NCI-H82 treated with DMSO at 0.1 percent for 48 hours (cell line): Measurements from ENCODE around the gene FHAD1.

Experiments used
- DNase-seq: peaks from one replicate; lab custom pipeline; 2025; ENCODE audit not compliant: unreplicated experiment; lab: John Stamatoyannopoulos, UW

FHAD1 gene

GRCh38 chr1:15324869-15325335 lies 77.9 kb downstream of the FHAD1 start:
- no peak for DNase-seq

GRCh38 chr1:15325375-15326085 lies 78.5 kb downstream of the FHAD1 start:
- no peak for DNase-seq

- DNase-seq = no peak
Observed at GRCh38 chr1:15326691-15327588, 79.9 kb downstream of the FHAD1 start.

- no peak for DNase-seq
Observed at GRCh38 chr1:15328351-15329103, 81.5 kb downstream of the FHAD1 start.

DNA sequence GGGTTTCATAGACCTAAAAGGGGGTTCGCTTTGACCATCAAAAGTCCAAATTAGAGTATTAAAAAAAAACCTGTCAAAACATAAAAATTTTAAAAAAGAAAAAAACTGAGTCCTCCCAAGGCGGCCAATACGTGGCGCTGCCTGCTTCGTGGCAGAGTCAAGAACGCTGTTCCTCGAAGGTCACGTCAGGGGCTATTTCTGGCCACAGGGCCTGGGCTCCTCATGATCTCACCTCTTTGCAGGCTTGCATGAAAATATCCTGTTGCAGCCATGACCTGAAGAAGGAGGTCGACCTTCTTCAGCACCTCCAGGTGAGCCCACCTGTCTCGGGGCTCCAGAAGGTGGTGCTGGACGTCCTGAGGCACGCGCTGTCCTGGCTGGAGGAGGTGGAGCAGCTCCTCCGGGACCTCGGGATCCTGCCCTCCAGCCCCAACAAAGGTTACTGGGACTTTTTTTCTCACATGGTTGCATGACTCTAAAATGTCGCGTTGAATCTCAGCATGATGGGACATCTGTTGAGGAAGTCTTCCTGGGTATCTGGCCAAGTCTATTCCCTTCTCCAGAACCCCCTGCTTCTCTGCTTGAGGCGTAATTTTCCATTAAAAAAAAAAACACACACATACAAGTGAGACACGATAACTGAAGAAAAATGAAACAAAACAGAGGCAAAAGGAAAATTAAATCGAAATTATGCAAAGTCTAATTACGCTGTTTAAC lies 82.2 kb downstream of the FHAD1 start:
- DNase-seq = no peak

GRCh38 chr1:15330028-15330427 lies 83.0 kb downstream of the FHAD1 start:
- DNase-seq = no peak

DNA sequence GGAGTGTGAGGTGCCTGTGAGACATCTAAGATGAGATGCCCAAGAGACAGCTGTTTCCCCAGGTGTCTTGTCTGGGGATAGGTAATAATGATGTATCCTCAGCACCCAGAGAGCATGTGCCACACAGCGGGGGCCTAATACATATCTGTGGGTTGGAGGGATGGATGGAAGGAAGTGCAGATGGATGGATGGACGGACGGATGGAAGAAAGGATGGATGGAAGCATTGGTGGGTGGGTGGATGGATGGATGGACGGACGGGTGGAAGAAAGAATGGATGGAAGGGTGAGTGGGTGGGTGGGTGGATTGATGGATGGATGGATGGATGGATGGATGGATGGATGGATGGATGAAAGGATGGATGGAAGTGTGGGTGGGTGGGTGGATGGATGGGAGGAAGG lies 84.2 kb downstream of the FHAD1 start:
- DNase-seq = no peak

- no peak for DNase-seq
Observed at GRCh38 chr1:15331734-15332133, 84.7 kb downstream of the FHAD1 start.

DNA sequence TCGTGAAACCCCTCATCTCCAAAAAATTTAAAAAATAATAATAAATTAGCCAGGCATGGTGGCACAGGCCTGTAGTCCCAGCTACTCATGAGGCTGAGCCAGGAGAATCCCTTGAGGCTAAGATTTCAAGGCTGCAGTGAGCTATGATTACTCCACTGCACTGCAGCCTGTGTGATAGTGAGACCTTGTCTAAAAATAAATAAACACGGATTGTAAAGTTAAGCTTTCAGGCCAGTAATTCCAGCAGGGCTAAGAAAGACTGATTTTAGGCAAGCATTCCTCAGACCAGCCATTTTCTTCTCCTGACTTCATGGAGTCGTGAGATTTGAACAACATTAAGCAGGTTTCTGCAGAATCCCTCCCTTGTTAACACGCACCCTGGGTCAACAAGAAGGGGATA lies 85.5 kb downstream of the FHAD1 start:
- DNase-seq = no peak

DNA sequence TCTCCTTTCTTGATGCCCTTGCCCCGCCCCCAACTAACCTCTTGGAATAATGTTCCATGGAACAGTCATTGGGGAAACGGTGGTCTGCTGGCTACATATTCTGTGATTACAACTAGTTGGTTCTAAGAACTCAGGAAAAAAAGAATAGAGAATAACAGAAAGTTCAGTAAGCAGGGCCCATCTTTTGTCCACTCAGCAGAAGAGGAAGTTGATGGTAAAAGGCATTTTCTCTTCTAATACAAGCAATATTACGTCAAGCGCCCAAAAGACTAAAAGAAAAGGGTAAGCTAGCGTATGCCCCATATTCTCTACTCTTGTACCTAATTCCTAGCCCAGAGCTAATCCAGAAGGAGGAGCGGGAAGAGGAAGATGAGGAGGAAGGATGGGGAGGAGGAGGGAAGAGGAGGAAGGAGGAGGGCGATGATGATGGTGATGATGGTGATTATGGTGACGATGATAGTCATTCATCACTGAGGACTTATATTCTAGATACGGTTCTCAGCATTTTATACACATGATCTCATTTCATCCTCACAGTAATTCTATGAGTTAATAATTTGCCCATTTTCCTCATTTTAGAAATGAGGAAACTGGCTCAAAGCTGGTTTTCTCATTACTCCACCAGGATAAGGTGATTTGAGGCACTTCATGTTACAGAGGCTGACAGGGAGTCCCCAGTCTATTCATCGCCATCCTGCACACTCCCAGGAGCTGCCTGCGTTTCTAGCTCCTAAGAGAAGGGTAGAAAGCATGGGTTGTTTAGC lies 86.1 kb downstream of the FHAD1 start:
- DNase-seq = no peak

GRCh38 chr1:15334995-15335394 lies 88.0 kb downstream of the FHAD1 start:
- no peak for DNase-seq

DNA sequence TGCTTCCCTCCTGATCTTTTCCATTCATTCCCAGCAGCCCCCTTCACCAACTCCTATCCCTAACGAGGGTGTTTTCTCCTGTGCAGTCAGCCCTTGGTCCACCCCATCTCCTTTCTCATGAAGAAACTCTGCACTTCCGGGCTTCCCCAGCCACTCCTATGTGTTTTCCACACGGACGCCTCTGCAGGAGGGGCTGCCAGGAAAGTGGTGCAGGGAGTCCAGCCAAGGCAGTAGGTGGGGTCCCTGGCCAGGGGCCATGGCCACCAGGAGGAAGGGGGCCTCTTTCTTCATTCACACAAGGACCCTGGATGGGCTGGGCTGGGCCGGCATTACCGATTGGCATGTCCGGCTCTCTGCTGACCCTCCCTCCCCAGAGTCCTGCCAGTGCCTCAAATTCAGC lies 89.8 kb downstream of the FHAD1 start:
- no peak for DNase-seq

DNA sequence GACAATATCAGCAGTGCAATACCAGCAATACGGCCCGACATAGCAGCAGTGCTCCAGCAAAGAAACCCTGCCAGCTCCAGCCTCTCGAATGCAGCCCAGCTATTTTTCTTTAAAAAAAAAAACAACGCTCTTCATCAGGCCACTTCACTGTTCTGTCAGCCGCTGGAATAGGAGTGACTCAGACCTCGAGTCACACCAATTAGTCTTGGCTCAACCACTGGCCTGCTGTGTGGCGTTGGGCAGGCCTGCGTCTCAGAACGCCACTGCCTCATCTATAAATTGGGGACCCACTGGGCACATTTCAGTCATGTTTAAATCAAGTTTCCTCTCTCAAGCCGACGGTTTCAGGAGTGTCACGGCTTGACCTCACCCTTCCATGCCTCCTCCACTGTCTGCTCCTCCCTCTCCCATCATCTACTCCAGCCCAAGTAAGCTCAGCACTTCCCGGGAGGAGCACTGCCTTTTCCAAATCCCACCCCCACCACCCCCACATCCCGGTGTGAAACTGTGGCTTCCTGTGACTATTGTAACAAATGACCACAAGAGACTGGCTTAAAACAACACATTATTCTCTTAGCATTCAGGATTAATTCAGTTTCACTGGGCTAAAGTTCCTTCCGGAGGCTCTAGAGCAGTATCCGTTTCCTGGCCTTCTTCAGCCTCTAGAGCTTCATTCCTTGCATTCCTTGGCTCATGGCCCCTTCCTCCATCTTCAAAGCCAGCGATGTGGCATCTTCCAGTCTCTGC lies 90.8 kb downstream of the FHAD1 start:
- no peak for DNase-seq

DNA sequence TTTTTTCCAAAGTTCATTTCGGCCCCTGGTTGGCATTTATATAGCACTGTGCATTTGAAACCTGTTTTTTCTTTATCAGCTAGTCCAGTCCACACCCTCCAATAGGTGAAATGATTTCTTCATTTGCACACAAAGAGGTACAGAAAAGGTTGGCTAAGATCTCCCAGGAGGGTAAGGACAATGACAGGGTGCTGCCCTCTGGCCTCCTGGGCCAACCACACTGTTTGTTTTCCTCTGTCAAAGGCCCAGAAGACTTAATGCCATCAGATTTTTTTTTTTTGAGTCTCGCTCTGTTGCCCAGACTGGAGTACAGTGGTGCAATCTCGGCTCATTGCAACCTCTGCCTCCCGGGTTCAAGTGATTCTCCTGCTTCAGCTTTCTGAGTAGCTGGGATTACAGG lies 92.5 kb downstream of the FHAD1 start:
- no peak for DNase-seq

DNA sequence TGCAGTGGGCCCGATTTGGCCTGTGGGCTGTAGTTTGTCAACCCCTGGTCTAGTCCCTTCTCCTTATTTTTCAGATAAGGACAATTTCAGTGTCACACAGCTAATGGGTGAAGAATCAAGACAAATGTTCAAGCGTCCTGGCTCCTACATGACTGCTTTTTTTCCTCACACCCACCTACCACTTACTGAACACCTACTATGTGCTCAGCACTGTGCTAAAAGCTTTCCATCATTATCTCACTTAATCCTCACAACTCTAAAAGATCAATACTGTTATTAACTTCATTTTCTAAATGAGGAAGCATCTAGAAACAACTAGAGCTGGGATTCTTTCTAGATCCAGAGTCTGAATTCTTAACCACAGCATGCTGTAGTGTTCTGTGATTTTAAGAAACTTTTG lies 94.2 kb downstream of the FHAD1 start:
- DNase-seq = no peak

DNA sequence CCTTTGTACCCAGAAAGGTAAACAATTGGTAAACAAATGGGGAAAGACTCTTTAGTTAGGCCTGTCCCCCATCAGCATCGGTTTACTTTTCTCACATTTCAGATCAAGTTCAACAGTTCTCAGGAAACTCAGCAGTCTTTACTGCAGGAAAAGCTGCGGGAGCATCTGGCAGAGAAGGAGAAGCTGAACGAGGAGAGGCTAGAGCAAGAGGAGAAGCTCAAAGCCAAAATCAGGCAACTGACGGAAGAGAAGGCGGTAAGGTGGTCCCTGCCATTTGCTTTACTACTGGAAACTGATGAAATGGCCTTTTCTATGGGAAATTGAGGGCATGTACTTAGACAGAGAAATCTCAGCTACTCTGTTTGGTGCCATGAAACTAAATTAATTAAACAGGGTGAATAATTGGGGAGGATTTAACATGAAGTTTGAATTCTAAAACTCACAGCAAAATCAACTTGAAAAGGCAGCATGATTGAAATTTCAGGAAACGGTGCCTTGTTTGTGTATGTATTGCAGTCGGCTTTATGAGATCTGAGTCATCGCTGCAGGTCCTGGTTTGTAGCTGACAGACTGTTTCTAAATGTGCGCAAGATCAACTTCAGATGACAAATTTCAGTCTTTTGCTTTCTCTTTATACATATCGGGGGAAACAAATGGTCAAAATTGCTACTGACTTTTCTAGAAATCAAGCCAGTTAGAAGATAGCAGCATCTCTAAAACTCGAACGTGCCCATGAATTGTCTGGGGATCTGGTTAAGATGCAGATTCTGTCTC lies 94.8 kb downstream of the FHAD1 start:
- DNase-seq = no peak

- no peak for DNase-seq
Observed at GRCh38 chr1:15342408-15342967, 95.5 kb downstream of the FHAD1 start.

DNA sequence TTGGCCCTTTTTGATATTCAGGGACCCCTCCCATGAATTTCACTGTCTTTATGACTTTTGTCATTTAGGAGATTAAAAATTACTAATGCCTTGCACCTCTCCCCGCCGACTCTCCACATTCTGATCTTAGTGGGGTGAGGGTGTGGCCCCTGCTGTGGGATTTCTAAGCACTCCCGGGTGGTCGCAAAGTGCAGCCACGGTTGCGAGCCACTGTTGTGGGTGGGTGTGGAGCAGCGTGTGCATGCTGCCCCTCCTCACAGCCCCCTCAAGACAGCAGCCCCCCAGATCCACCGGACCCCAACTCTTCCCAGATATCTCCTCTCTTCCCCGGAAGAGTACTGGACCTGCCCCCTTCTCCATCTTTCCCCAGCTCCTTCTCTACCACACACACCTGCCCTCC lies 96.1 kb downstream of the FHAD1 start:
- DNase-seq = no peak
